Endothelial cell of umbilical vein (primary cell): ENCODE results near the gene LMF2. TPM values are rescaled to one million over a fixed set of nuclear protein-coding genes. Genes with fewer than 3 reads are reported as not detected.

ENCODE experiments used
- BruUV-seq: library from RNA; stranded (reverse); fragments of 400-500 nt; replicated peaks from 2 replicates; lab custom pipeline; 2021; lab: Mats Ljungman, UMichigan
- CTCF ChIA-PET: fragments of 300-600, 350-600 bp; sonication (Branson Sonifier 250); formaldehyde crosslinking; loops from one replicate; lab custom pipeline; 2021; ENCODE audit warnings: antibody characterized with exemption, inconsistent platforms; lab: Charles Lee
- POLR2A ChIA-PET: fragments of 300-600, 350-600 bp; sonication (Branson Sonifier 250); formaldehyde crosslinking; loops from one replicate; lab custom pipeline; 2021; ENCODE audit warnings: antibody characterized with exemption, inconsistent platforms; lab: Charles Lee
- DNase-seq: peaks from one replicate; pipeline ENCODE4 v3.0.0-alpha.2; 2011; ENCODE audit warnings: low read depth, low spot score
- FAIRE-seq: peaks from 2 replicates; lab custom pipeline; 2011; peaks lifted over from hg19 to GRCh38; lab: Jason Lieb, UNC
- H2AFZ ChIP-seq: 2 replicates; pipeline ENCODE4 v1.6.0; 2012; ENCODE audit warnings: low read depth, low read length, control low read depth, inconsistent platforms
- H3K27ac ChIP-seq: 2 replicates; pipeline ENCODE4 v1.5.1; 2011; ENCODE audit warnings: low read depth, mild to moderate bottlenecking, control low read depth, low read length, moderate library complexity; ENCODE audit not compliant: insufficient read depth
- H3K27me3 ChIP-seq, 2 experiments: 2 replicates each; pipeline versions ENCODE4 v1.6.0 to v1.6.1; 2011; ENCODE audit warnings: low read length in 2 of 2, mixed read lengths in 1 of 2; ENCODE audit not compliant: control insufficient read depth in 2 of 2, insufficient read depth in 2 of 2
- H3K36me3 ChIP-seq, 2 experiments: 2 replicates in 1 of 2; 3 replicates in 1 of 2; pipeline ENCODE4 v1.5.1; 2011; ENCODE audit warnings: low read length in 2 of 2, mild to moderate bottlenecking in 1 of 2, moderate library complexity in 1 of 2; ENCODE audit not compliant: control insufficient read depth in 2 of 2, insufficient read depth in 2 of 2; ENCODE audit errors: extremely low read depth in 1 of 2
- H3K4me1 ChIP-seq: 3 replicates; pipeline ENCODE4 v1.5.1; 2011; ENCODE audit warnings: mild to moderate bottlenecking, low read length; ENCODE audit not compliant: control insufficient read depth, insufficient read depth; ENCODE audit errors: extremely low read depth
- H3K4me2 ChIP-seq: 2 replicates; pipeline ENCODE4 v1.6.1; 2011; ENCODE audit warnings: low read length, control low read depth, mixed read lengths; ENCODE audit not compliant: insufficient read depth
- H3K4me3 ChIP-seq, 3 experiments: fragments of 200-600 bp in 1 of 3; sonication (generic), shearing (Covaris generic) in 1 of 3; replicated peaks in 1 of 3; 2 replicates each; pipeline ENCODE4 v1.5.1; 2011 to 2016; ENCODE audit warnings: control low read depth in 3 of 3, low read length in 3 of 3, mild to moderate bottlenecking in 2 of 3, inconsistent platforms in 1 of 3, low read depth in 1 of 3, moderate library complexity in 1 of 3; ENCODE audit not compliant: insufficient read depth in 1 of 3
- H3K79me2 ChIP-seq: 2 replicates; pipeline ENCODE4 v1.6.0; 2012; ENCODE audit warnings: low read length, inconsistent platforms; ENCODE audit not compliant: control insufficient read depth, insufficient read depth
- H3K9ac ChIP-seq: replicated peaks from 2 replicates; pipeline ENCODE3; 2011; ENCODE audit warnings: low read length, control low read depth; ENCODE audit not compliant: insufficient read depth; ENCODE audit errors: extremely low read depth
- H3K9me1 ChIP-seq: replicated peaks from 3 replicates; pipeline ENCODE4 v1.6.0; 2011; ENCODE audit warnings: mild to moderate bottlenecking, low read length; ENCODE audit not compliant: control insufficient read depth, insufficient read depth; ENCODE audit errors: extremely low read depth
- H3K9me3 ChIP-seq: replicated peaks from 2 replicates; pipeline ENCODE4 v1.5.1; 2012; ENCODE audit warnings: low read length, inconsistent platforms; ENCODE audit not compliant: control insufficient read depth, insufficient read depth
- H4K20me1 ChIP-seq: replicated peaks from 2 replicates; pipeline ENCODE3; 2011; ENCODE audit warnings: mild to moderate bottlenecking, low read length; ENCODE audit not compliant: control insufficient read depth, insufficient read depth; ENCODE audit errors: extremely low read depth
- EZH2 ChIP-seq: IDR thresholded peaks from 2 replicates; pipeline ENCODE4 v1.6.1; 2012; ENCODE audit warnings: borderline replicate concordance, low read depth, mild to moderate bottlenecking, moderate library complexity, low read length, inconsistent platforms; ENCODE audit not compliant: severe bottlenecking
- FOS ChIP-seq: IDR thresholded peaks from 2 replicates; pipeline ENCODE4 v1.6.1; 2011; ENCODE audit warnings: mild to moderate bottlenecking, low read length, moderate library complexity, borderline replicate concordance; ENCODE audit not compliant: insufficient read depth
- GATA2 ChIP-seq: IDR thresholded peaks from 2 replicates; pipeline ENCODE4 v1.7.0; 2011; ENCODE audit warnings: low read depth, mild to moderate bottlenecking, moderate library complexity, mixed read lengths, low read length; ENCODE audit not compliant: insufficient read length, insufficient read depth
- JUN ChIP-seq: IDR thresholded peaks from 2 replicates; pipeline ENCODE4 v1.6.1; 2011; ENCODE audit warnings: borderline replicate concordance, low read depth; ENCODE audit not compliant: insufficient read length, insufficient read depth
- MYC ChIP-seq: IDR thresholded peaks from one replicate; pipeline ENCODE4 v1.6.1; 2011; ENCODE audit warnings: mild to moderate bottlenecking, low read depth, low read length
- POLR2A ChIP-seq: IDR thresholded peaks from 2 replicates; pipeline ENCODE4 v1.6.1; 2012; ENCODE audit warnings: low read depth, mild to moderate bottlenecking, control low read depth, low read length
- POLR2AphosphoS5 ChIP-seq: IDR thresholded peaks from 2 replicates; pipeline ENCODE4 v1.6.1; 2012; ENCODE audit warnings: low read depth, mild to moderate bottlenecking, control low read depth, low read length, moderate library complexity; ENCODE audit not compliant: insufficient read depth
- dilution Hi-C: fragments of 300-500 bp; cut with MboI; formaldehyde crosslinking; loops from one replicate; pipeline ENCODE4 v1.15.0; 2019; ENCODE audit warnings: low sequenced_read_pairs; ENCODE audit not compliant: extremely low pct_ligation_motif_present
- intact Hi-C: fragments of 100-400 bp; cut with micrococcal nuclease; formaldehyde crosslinking; loops from one replicate; pipeline ENCODE4 v1.10.0; 2022
- polyA plus RNA-seq, 4 experiments: library from polyadenylated mRNA; depleted of rRNA in 3 of 4; stranded (reverse) in 3 of 4; unstranded in 1 of 4; fragments of >200 nt; gene quantifications; 2 replicates each; pipeline versions ENCODE4 v1.2.1 to v1.2.3, GENCODE V29; 2011 to 2012; ENCODE audit warnings: missing spikeins in 1 of 4
- total RNA-seq: library from RNA; stranded (reverse); gene quantifications from 2 replicates; pipeline ENCODE4 v1.2.3, GENCODE V29; 2021
- TF ChIP-seq, protein P1 (sequence below), 2 donors: IDR thresholded peaks; 1 replicate in 1 of 2; 2 replicates in 1 of 2; pipeline ENCODE4 v1.5.1; 2011; ENCODE audit warnings: low read length in 2 of 2, mild to moderate bottlenecking in 2 of 2, moderate library complexity in 2 of 2, control low read depth in 1 of 2, inconsistent platforms in 1 of 2, low read depth in 1 of 2; ENCODE audit not compliant: insufficient read depth in 1 of 2; ENCODE audit errors: extremely low read depth in 1 of 2
- TF ChIP-seq, protein P2 (sequence below): IDR thresholded peaks from 2 replicates; pipeline ENCODE4 v1.6.1; 2011; ENCODE audit not compliant: insufficient read depth, insufficient read length

The LMF2 gene
- total and polyA plus RNA-seq, 2 donors (not counting 3 experiments of a cell fraction or from before 2014, with no cell fraction given): 89.7 to 112 TPM

GRCh38 chr22:50508897-50509296 lies 1.4 kb upstream of the LMF2 start:
- intact Hi-C loops: loop anchor here (1.0 to 2.0 kb wide), 2 partner anchors 16 to 74 kb away; partner anchors contain the start of genes CHKB and SCO2

More at GRCh38 chr22:50508897-50509296, 1.4 kb upstream of the LMF2 start:
- Histone ChIP-seq H3K27ac (peak overlapping the region; percentile 72), H3K27me3 (no peaks in the 10 kb centered on the region), H3K36me3 (peaks cover 6 to 10% of the 10 kb centered on the region in 2 experiments), H3K4me3 (peak overlapping the region; percentile 68 to 98 (median 79)), H3K9me1 (no peaks in the 10 kb centered on the region), H3K4me1 (peaks cover 14% of the 10 kb centered on the region), H3K9ac (peak overlapping the region; percentile 68), H4K20me1 (no peaks in the 10 kb centered on the region), H3K4me2 (peak overlapping the region; percentile 99), H2AFZ (no peak overlapping the region), H3K9me3 (no peaks in the 10 kb centered on the region), H3K79me2 (peaks cover 39% of the 10 kb centered on the region)
- CTCF ChIA-PET: interaction anchor here (1.7 to 3.0 kb wide), 3 partner anchors 12 to 54 kb away, joined by 3 to 34 read pairs (median 26); partner anchors contain the start of genes SCO2 and SYCE3
- POLR2A ChIA-PET: no interaction called here
- TSS peak; percentile 46 for BruUV-seq
- TF ChIP-seq GATA2 (no peak), MYC (no peak), POLR2A (no peak), EZH2 (no peak), FOS (no peak), POLR2AphosphoS5 (no peak), JUN (no peak)
- TF ChIP-seq, protein P1, sequence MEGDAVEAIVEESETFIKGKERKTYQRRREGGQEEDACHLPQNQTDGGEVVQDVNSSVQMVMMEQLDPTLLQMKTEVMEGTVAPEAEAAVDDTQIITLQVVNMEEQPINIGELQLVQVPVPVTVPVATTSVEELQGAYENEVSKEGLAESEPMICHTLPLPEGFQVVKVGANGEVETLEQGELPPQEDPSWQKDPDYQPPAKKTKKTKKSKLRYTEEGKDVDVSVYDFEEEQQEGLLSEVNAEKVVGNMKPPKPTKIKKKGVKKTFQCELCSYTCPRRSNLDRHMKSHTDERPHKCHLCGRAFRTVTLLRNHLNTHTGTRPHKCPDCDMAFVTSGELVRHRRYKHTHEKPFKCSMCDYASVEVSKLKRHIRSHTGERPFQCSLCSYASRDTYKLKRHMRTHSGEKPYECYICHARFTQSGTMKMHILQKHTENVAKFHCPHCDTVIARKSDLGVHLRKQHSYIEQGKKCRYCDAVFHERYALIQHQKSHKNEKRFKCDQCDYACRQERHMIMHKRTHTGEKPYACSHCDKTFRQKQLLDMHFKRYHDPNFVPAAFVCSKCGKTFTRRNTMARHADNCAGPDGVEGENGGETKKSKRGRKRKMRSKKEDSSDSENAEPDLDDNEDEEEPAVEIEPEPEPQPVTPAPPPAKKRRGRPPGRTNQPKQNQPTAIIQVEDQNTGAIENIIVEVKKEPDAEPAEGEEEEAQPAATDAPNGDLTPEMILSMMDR (IDR thresholded peaks at IDR 0.05; ENCODE audit: extremely low read depth in 1 of 2, insufficient read depth in 1 of 2, low read depth in 1 of 2, low read length in 2 of 2): no peak
- TF ChIP-seq, protein P2, sequence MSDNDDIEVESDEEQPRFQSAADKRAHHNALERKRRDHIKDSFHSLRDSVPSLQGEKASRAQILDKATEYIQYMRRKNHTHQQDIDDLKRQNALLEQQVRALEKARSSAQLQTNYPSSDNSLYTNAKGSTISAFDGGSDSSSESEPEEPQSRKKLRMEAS: no peak
- peak; percentile 61 for FAIRE-seq
- dilution Hi-C loops: no loop called here
- no peak for DNase-seq
